Aorta (tissue), 5 donors: ENCODE measurements around the gene RCAN2. TPM values are rescaled to one million over a fixed set of nuclear protein-coding genes. Genes with fewer than 3 reads are reported as not detected.
A peak's percentile ranks its signal among the peaks of the same experiment; 100 is the strongest.

Experiments used
- ATAC-seq: fragments of 200-7000 bp; cut with Tn5 transposase; one replicate; pipeline ENCODE4 v1.9.1; 2022; ENCODE audit warnings: moderate library complexity; ENCODE audit not compliant: low FRiP score
- DNase-seq, 2 donors: peaks; one replicate each; pipeline ENCODE4 v3.0.0-alpha.2; 2020
- H3K27ac ChIP-seq, 2 donors: one replicate each; pipeline ENCODE4 v1.5.1; 2013; ENCODE audit warnings: low read length in 2 of 2, mild to moderate bottlenecking in 2 of 2, moderate library complexity in 2 of 2, control low read depth in 1 of 2, inconsistent platforms in 1 of 2, low read depth in 1 of 2
- H3K27me3 ChIP-seq, 2 donors: one replicate each; pipeline ENCODE4 v1.6.1; 2013; ENCODE audit warnings: control low read depth in 1 of 2, low read length in 1 of 2, mild to moderate bottlenecking in 1 of 2, moderate library complexity in 1 of 2; ENCODE audit not compliant: insufficient read depth in 2 of 2, control insufficient read depth in 1 of 2
- H3K36me3 ChIP-seq, 2 donors: one replicate each; pipeline ENCODE4 v1.6.1; 2013; ENCODE audit warnings: control low read depth in 1 of 2, low read length in 1 of 2, mild to moderate bottlenecking in 1 of 2; ENCODE audit not compliant: insufficient read depth in 2 of 2, control insufficient read depth in 1 of 2
- H3K4me1 ChIP-seq, 2 donors: one replicate each; pipeline ENCODE4 v1.6.1; 2013; ENCODE audit warnings: low read length in 2 of 2, control low read depth in 1 of 2, mild to moderate bottlenecking in 1 of 2, moderate library complexity in 1 of 2; ENCODE audit not compliant: insufficient read depth in 2 of 2, control insufficient read depth in 1 of 2
- H3K4me3 ChIP-seq, 2 donors: one replicate each; pipeline ENCODE4 v1.5.1; 2013; ENCODE audit warnings: low read length in 2 of 2, control low read depth in 1 of 2, mild to moderate bottlenecking in 1 of 2
- H3K9me3 ChIP-seq: one replicate; pipeline ENCODE4 v1.6.1; 2013; ENCODE audit warnings: mild to moderate bottlenecking, low read length; ENCODE audit not compliant: control insufficient read depth
- WGBS, 2 donors: extraction: QIAGEN DNeasy Blood & Tissue Kit; methylation state at CpG; one replicate each; pipeline ENCODE4 v1.1.7; 2013; 5-methylcytosine and 5-hydroxymethylcytosine counted together
- intact Hi-C, 2 donors: fragments of 100-400 bp; cut with DNase I; formaldehyde crosslinking; loops; one replicate each; pipeline versions ENCODE4 v1.14.2 to v1.15.0; 2022
- polyA plus RNA-seq, 2 donors: library from polyadenylated mRNA; stranded (reverse); fragments of 200-250 nt; gene quantifications; one replicate each; pipeline ENCODE4 v1.2.3, GENCODE V29; 2013
- total RNA-seq, 2 donors: library from RNA; stranded (reverse); fragmentation: NEBNext Ultra II Directional; extraction: Animal tissue kit (Norgen Biotek cat#: 25700); gene quantifications; one replicate each; pipeline ENCODE4 v1.2.1, GENCODE V29; 2021
- donor health status: healthy with polysubstance abuse.
- donor health status: Bipolar disorder and iron deficiency.
- donor health status: DM: no; HTN: no; CAD: no.
- donor health status: DM: no; HTN: no; CAD: no.
- donor health status: DM: yes; HTN: yes; CAD: no.

Gene RCAN2
- total and polyA plus RNA-seq, 4 donors = 87.3 to 235 (median 130) TPM

DNA sequence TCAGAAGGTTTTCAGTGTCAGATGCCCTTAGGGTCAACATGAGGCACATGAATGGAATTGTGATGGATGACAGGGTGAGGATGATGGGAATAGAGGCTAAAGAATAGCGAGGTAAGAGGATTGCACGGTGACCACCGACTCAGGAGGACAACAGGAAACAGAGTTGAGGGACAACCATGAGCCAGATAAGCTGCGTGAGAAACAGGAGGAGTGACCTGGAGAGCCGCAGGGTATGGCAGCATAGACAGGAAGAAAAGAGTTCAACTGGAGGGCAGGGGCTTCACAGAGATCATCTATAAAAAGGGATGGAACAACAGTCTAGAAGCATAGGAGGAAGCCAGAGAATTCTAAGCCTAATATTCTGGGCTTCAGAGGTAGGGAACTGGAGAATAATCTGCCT lies 235.7 kb downstream of the RCAN2 start:
- Histone ChIP-seq H3K27ac (no peak overlapping the region), H3K4me1 (peaks cover 6 to 18% of the 10 kb centered on the region in 2 donors), H3K4me3 (no peak overlapping the region), H3K36me3 (no peaks in the 10 kb centered on the region), H3K9me3 (no peaks in the 10 kb centered on the region), H3K27me3 (no peaks in the 10 kb centered on the region)
- DNase-seq (no peak), ATAC-seq (no peak)
- 58 to 72% methylated on average over 5 of the region's 5 CpGs for WGBS, 2 donors
- intact Hi-C loops = no loop called here

DNA sequence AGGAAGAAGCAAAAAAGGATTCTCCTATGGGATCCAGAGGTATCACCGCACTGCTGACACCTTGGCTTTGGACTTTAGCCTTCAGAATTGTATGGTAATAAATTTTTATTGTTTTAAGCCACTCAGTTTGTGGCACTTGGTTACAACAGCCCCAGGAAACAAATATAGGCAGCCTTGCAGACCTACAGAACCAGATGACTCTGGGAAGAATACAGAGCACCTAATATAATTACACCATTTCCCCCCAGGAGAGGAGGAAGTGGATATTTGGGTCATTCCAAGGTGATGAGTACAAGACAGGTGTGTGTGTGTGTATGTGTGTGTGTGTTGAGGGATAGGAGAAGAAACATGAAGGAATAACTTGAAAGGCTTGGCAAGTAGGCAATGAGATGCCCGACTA lies 236.3 kb downstream of the RCAN2 start:
- Histone ChIP-seq H3K4me3 (no peak overlapping the region), H3K27me3 (no peaks in the 10 kb centered on the region), H3K9me3 (no peaks in the 10 kb centered on the region), H3K36me3 (no peaks in the 10 kb centered on the region), H3K27ac (no peak overlapping the region), H3K4me1 (peaks cover 6 to 14% of the 10 kb centered on the region in 2 donors)
- no peak for DNase-seq
- intact Hi-C loops = no loop called here
- ATAC-seq = no peak
- 88 to 92% methylated on average over 2 of the region's 2 CpGs for WGBS, 2 donors

DNA sequence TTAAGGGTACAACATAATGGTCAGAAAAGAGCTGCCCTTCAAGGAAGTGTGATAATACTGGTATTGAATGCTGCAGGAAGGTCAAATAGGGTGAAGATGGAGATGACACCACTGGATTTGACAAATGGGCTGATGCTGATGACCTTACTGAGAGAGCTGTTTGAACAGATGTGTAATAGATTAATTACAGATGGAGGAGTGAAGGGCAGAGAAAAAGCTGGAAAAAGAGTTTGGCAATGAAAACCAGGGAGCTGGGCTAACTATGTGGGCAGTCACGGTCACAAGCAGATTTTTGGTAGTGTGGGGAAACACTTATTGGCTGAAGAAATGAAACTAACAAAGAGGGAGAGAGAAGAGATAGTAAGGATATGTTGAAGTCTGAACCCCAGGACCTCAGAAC lies 236.9 kb downstream of the RCAN2 start:
- DNase-seq (no peak), ATAC-seq (no peak)
- intact Hi-C loops = no loop called here
- Histone ChIP-seq H3K27me3 (no peaks in the 10 kb centered on the region), H3K36me3 (no peaks in the 10 kb centered on the region), H3K4me3 (no peak overlapping the region), H3K27ac (no peak overlapping the region), H3K4me1 (peaks cover 4 to 13% of the 10 kb centered on the region in 2 donors), H3K9me3 (no peaks in the 10 kb centered on the region)
- 74 to 89% methylated on average over 1 of the region's 1 CpG for WGBS, 2 donors

DNA sequence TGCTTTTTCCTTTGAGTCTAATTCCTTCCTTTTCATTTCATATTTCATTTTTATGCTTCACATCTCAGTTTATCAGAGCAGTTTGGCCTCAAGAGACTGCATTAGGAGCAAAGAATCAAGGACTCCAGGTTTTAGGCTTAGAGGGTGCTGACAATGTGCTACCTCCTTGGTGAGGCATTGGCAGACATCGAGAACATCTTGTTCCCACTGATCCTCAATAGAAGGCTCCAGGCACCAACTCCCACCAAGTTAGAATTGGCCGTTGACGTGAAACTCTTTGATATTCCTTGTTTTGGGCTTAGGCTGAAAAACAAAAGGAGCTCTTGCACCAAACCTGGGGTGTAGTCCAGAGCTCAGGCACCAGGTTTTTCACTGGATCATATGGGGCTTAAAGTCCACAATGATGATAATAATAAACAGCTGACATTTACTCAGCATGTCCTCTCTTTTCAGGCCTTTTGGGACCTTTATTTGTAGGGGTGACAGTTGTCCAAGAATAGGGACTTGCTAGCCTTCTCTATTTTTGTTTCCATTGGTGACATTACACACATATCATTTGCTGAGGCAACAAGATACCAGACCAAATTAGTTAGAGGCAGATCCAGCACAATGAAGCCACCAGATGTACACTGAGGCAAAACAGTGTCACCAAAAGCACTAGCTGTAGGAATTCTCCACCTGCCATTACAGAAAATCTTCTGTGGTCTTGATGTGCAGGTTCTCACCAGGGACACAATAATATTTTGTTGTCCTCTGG lies 239.5 kb downstream of the RCAN2 start:
- intact Hi-C loops = no loop called here
- no peak overlapping the region for H3K4me3 ChIP-seq
- no peaks in the 10 kb centered on the region for H3K36me3 ChIP-seq
- H3K4me1 ChIP-seq = peaks cover 5 to 13% of the 10 kb centered on the region in 2 donors
- no peaks in the 10 kb centered on the region for H3K27me3 ChIP-seq
- ATAC-seq = no peak
- no peak for DNase-seq
- peak overlapping the region in 1 of 2 donors; percentile 44 for H3K27ac ChIP-seq
- H3K9me3 ChIP-seq = no peaks in the 10 kb centered on the region
- WGBS, 2 donors = 93 to 94% methylated on average over 3 of the region's 3 CpGs

DNA sequence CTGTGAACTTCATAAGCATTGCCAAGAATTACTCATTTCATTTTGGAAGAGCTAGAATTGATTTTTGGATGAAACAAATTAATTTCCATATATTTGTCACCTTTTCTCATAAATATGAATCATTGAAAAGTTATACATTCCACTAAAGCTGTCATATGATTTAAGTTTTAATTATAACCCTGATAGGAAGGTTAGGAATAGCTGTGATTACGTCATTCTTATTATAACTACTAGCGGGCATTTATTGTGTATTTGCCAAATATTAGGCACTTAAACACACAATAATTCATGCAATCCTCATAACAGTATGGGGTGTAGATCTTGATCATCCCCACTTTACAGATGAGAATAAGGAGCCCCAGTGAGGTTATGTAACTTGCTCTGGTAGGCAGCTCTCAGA lies 243.1 kb downstream of the RCAN2 start:
- ATAC-seq = no peak
- peaks cover 4 to 12% of the 10 kb centered on the region in 2 donors for H3K4me1 ChIP-seq
- intact Hi-C loops = no loop called here
- no peaks in the 10 kb centered on the region for H3K27me3 ChIP-seq
- DNase-seq = no peak
- no peak overlapping the region for H3K4me3 ChIP-seq
- no peak overlapping the region for H3K27ac ChIP-seq
- WGBS, 2 donors = 95 to 96% methylated on average over 2 of the region's 2 CpGs
- H3K9me3 ChIP-seq = no peaks in the 10 kb centered on the region
- peaks cover 0 to 5% of the 10 kb centered on the region in 2 donors for H3K36me3 ChIP-seq

DNA sequence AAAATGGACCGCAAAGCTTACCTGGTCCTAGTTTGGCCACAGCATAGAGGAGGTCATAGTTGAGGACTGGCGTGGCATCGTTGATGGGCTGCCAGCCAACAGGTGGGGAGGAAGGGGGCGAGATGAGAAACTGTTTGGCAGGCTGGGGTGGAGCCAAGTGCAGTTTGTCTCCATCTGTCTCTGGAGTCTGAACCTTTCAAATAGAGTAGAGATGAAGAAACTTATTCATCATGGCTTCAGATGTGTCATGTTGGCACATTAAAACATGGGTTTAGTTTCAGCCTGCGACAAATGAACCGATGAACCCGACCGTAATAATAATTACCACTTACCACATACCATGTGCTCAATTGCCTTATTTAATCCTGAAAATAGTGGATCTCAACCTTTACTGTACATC lies 244.5 kb downstream of the RCAN2 start:
- H3K4me3 ChIP-seq = no peak overlapping the region

DNA sequence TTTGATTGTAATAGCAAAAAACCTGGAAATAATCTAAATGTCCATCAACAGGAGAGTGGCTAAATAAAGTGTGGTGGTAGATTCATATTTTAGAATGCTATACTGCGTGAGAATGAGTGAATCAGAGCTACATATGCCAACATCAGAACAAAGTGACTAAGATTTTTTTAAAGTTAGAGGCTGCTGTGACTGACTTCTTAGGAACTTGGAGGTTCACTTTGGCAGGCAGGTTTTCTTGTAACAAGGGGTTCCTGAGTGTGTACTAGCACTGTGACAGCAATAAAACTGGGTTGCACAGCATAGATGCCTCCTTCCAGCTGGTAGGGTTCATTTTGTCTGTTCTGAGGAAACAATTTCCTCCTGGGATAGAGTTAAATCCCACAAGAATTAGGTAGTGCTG lies 245.2 kb downstream of the RCAN2 start:
- WGBS, 2 donors = 12% methylated on average over 1 of the region's 1 CpG
- Histone ChIP-seq H3K9me3 (no peaks in the 10 kb centered on the region), H3K4me1 (peaks cover 3 to 6% of the 10 kb centered on the region in 2 donors), H3K36me3 (peaks cover 0 to 6% of the 10 kb centered on the region in 2 donors), H3K27me3 (no peaks in the 10 kb centered on the region), H3K27ac (no peak overlapping the region), H3K4me3 (no peak overlapping the region)
- intact Hi-C loops = no loop called here
- no peak for DNase-seq
- no peak for ATAC-seq

More for the DNA sequence above, 244.5 kb downstream of the RCAN2 start:
- no peaks in the 10 kb centered on the region for H3K27me3 ChIP-seq
- H3K9me3 ChIP-seq = no peaks in the 10 kb centered on the region
- DNase-seq (no peak), ATAC-seq (no peak)
- H3K36me3 ChIP-seq = peaks cover 0 to 6% of the 10 kb centered on the region in 2 donors
- intact Hi-C loops = no loop called here
- peaks cover 4 to 7% of the 10 kb centered on the region in 2 donors for H3K4me1 ChIP-seq
- WGBS, 2 donors = 92 to 93% methylated on average over 8 of the region's 8 CpGs
- H3K27ac ChIP-seq = no peak overlapping the region

DNA sequence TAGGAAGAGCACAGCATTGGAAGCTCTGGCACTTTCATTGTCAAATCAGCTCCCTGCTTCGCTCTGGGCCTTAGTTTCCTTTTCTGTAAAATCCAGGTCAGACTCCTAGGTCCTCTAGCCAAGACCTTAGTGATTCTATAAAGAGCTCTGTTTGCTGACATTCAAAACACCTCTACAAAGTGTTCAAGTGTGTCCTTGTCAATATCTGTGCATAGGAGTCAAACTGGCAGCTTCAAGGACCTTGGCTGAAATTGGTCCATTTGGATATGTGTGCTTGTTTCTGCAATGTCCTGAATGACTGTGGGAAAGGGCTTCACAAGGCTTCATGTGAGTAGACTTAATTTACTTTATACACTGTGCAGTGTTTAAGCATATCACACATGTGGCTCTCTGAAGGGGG lies 246.6 kb downstream of the RCAN2 start:
- Histone ChIP-seq H3K4me3 (no peak overlapping the region), H3K4me1 (peaks cover 4% of the 10 kb centered on the region in 2 donors), H3K9me3 (no peaks in the 10 kb centered on the region), H3K27ac (peak overlapping the region in 1 of 2 donors; percentile 43), H3K36me3 (peaks cover 0 to 6% of the 10 kb centered on the region in 2 donors), H3K27me3 (no peaks in the 10 kb centered on the region)
- no peak for ATAC-seq
- intact Hi-C loops = no loop called here
- 93 to 97% methylated on average over 1 of the region's 1 CpG for WGBS, 2 donors
- no peak for DNase-seq

DNA sequence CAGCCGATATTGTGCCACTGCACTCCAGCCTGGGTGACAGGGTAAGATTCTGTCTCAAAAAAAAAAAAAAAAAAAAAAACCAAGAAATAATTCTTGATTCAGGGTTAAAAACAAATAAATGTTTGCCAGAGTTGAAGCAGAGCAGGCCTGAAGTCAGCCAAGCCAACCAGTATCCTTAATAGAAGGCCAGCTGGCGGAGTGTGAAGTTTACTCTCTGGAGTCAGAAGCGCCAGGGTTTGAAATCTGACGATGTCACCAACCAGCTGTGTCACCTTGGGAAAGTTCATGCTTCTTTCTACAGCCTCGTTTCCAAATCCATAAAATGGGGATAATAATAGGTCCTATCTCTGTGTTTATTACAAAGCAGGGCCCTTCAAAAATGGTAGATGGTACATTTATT lies 247.5 kb downstream of the RCAN2 start:
- H3K4me3 ChIP-seq = no peak overlapping the region
- ATAC-seq = no peak

More for the DNA sequence above, 247.5 kb downstream of the RCAN2 start:
- Histone ChIP-seq H3K36me3 (peaks cover 0 to 6% of the 10 kb centered on the region in 2 donors), H3K27ac (no peak overlapping the region), H3K27me3 (no peaks in the 10 kb centered on the region), H3K4me1 (peaks cover 4% of the 10 kb centered on the region in 2 donors), H3K9me3 (no peaks in the 10 kb centered on the region)
- DNase-seq = no peak
- WGBS, 2 donors = 56 to 62% methylated on average over 5 of the region's 5 CpGs
- intact Hi-C loops = no loop called here
